ENCODE measurements around the gene TNRC6A. TPM values are rescaled to one million over a fixed set of nuclear protein-coding genes. Genes with fewer than 3 reads are reported as not detected.

TNRC6A gene
- total RNA-seq, 1 donor from 2014 or later: 68.5 TPM

DNA sequence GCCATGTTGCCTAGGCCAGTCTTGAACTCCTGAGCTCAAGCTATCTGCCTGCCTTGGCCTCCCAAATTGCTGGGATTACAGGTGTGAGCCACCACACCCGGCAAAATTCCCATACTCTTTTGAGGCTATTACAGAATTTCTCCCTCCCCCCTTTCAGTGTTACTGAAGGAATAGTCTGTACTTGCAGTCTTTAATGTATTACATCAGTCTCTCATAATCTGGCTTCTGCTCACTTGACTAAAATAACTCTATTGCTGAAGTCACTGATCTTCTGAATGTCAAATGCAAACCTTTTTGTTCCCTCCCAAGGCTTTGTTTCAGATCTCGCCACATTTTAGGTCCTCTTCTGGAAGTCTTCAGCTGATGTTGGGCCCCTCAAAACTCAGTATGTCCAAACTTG, 51.8 kb downstream of the TNRC6A start:
- ChIA-PET POLR2A (no interaction called here), CTCF (no interaction called here)
- peaks cover 82% of the 10 kb centered on the region for H3K36me3 Mint-ChIP-seq (ENCODE audit: low read depth)

GRCh38 chr16:24784121-24784520, 54.7 kb downstream of the TNRC6A start:
- CTCF ChIA-PET: no interaction called here
- Mint-ChIP-seq H3K36me3 (ENCODE audit: low read depth) (peaks cover 72% of the 10 kb centered on the region), H3K27me3 (no peaks in the 10 kb centered on the region), H3K27ac (no peak overlapping the region), H3K4me1 (no peaks in the 10 kb centered on the region), H3K9me3 (no peaks in the 10 kb centered on the region), H3K4me3 (no peak overlapping the region)
- ATAC-seq (ENCODE audit: low read depth) (no peak), DNase-seq (no peak)
- TF ChIP-seq, protein P1, sequence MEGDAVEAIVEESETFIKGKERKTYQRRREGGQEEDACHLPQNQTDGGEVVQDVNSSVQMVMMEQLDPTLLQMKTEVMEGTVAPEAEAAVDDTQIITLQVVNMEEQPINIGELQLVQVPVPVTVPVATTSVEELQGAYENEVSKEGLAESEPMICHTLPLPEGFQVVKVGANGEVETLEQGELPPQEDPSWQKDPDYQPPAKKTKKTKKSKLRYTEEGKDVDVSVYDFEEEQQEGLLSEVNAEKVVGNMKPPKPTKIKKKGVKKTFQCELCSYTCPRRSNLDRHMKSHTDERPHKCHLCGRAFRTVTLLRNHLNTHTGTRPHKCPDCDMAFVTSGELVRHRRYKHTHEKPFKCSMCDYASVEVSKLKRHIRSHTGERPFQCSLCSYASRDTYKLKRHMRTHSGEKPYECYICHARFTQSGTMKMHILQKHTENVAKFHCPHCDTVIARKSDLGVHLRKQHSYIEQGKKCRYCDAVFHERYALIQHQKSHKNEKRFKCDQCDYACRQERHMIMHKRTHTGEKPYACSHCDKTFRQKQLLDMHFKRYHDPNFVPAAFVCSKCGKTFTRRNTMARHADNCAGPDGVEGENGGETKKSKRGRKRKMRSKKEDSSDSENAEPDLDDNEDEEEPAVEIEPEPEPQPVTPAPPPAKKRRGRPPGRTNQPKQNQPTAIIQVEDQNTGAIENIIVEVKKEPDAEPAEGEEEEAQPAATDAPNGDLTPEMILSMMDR (IDR thresholded peaks at IDR 0.05): no peak
- intact Hi-C loops (cut with micrococcal nuclease): no loop called here
- POLR2A ChIA-PET: no interaction called here

More for the DNA sequence above, 51.8 kb downstream of the TNRC6A start:
- H3K4me1 Mint-ChIP-seq: no peaks in the 10 kb centered on the region
- no peaks in the 10 kb centered on the region for H3K9me3 Mint-ChIP-seq
- no peaks in the 10 kb centered on the region for H3K27me3 Mint-ChIP-seq
- H3K4me3 Mint-ChIP-seq: no peak overlapping the region
- H3K27ac Mint-ChIP-seq: no peak overlapping the region
- no peak for ATAC-seq (ENCODE audit: low read depth)
- TF ChIP-seq, protein P1 (IDR thresholded peaks at IDR 0.05): no peak
- no peak for DNase-seq
- intact Hi-C loops (cut with micrococcal nuclease): no loop called here

DNA sequence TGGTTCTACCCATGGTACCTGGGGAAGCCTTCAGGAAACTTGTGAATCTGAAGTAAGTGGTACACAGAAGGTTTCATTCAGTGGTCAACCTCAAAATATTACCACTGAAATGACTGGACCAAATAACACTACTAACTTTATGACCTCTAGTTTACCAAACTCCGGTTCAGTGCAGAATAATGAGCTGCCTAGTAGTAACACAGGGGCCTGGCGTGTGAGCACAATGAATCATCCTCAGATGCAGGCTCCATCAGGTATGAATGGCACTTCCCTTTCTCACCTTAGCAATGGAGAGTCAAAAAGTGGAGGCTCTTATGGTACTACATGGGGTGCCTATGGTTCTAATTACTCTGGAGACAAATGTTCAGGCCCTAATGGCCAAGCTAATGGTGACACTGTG, 60.4 kb downstream of the TNRC6A start:
- ChIA-PET CTCF (no interaction called here), POLR2A (no interaction called here)
- no peak overlapping the region for H3K4me3 Mint-ChIP-seq
- H3K36me3 Mint-ChIP-seq (ENCODE audit: low read depth): peaks cover 78% of the 10 kb centered on the region
- TF ChIP-seq, protein P1 (IDR thresholded peaks at IDR 0.05): no peak
- intact Hi-C loops (cut with micrococcal nuclease): no loop called here
- no peaks in the 10 kb centered on the region for H3K4me1 Mint-ChIP-seq
- no peaks in the 10 kb centered on the region for H3K9me3 Mint-ChIP-seq
- no peak overlapping the region for H3K27ac Mint-ChIP-seq
- no peak for DNase-seq
- H3K27me3 Mint-ChIP-seq: no peaks in the 10 kb centered on the region
- ATAC-seq (ENCODE audit: low read depth): no peak

- intact Hi-C loops (cut with micrococcal nuclease): no loop called here
- ChIA-PET POLR2A (no interaction called here), CTCF (no interaction called here)
- no peak overlapping the region for H3K27ac Mint-ChIP-seq
- TF ChIP-seq, protein P1 (IDR thresholded peaks at IDR 0.05): no peak
- H3K4me1 Mint-ChIP-seq: no peaks in the 10 kb centered on the region
- ATAC-seq (ENCODE audit: low read depth): no peak
- no peak for DNase-seq
- no peaks in the 10 kb centered on the region for H3K27me3 Mint-ChIP-seq
- H3K9me3 Mint-ChIP-seq: no peaks in the 10 kb centered on the region
- peaks cover 92% of the 10 kb centered on the region for H3K36me3 Mint-ChIP-seq (ENCODE audit: low read depth)
- no peak overlapping the region for H3K4me3 Mint-ChIP-seq
Observed at GRCh38 chr16:24800586-24800985, 71.1 kb downstream of the TNRC6A start.

DNA sequence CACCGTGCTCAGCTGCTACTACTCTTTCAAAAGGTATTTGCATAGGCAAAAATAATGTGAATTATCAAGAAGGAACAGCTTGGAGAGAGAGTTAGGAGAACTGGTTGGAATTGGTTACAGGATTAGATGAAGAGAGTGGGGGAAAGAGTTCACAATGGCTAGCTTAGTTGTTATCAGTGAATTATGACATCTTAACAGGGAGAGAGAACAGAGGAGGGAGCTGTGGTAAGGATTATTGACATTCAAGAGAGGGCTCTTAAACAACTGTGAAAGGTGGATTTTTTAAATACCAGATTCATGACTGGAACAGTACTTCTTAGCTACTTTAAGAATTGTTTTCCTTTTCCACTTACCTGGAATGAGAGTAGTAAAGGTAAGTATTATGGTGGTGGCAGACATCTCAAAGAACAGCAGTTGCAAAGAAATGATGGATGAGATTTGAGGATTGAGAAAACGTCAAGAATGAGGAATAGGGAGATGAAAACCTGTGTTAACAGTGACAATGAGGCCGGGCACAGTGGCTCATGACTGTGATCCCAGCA, 72.4 kb downstream of the TNRC6A start:
- Mint-ChIP-seq H3K27ac (no peak overlapping the region), H3K4me1 (no peaks in the 10 kb centered on the region), H3K36me3 (ENCODE audit: low read depth) (peaks cover 92% of the 10 kb centered on the region), H3K9me3 (no peaks in the 10 kb centered on the region), H3K4me3 (no peak overlapping the region), H3K27me3 (no peaks in the 10 kb centered on the region)
- intact Hi-C loops (cut with micrococcal nuclease): no loop called here
- ChIA-PET CTCF (no interaction called here), POLR2A (no interaction called here)
- no peak for DNase-seq
- no peak for ATAC-seq (ENCODE audit: low read depth)
- TF ChIP-seq, protein P1 (IDR thresholded peaks at IDR 0.05): no peak
